ENCODE data around the gene P2RY12. TPM values are rescaled to one million over a fixed set of nuclear protein-coding genes. Genes with fewer than 3 reads are reported as not detected.
A peak's percentile ranks its signal among the peaks of the same experiment; 100 is the strongest.

The P2RY12 gene
- total and polyA plus RNA-seq, 9 donors = 0.23 to 1.4 (median 0.94) TPM

GRCh38 chr3:151301787-151302186 is 82.8 kb downstream of the P2RY12 start:
- Histone ChIP-seq H3K4me1 (ENCODE audit: control insufficient read depth, insufficient read depth, low read length) (no peaks in the 10 kb centered on the region), H3K9me3 (replicated peaks; ENCODE audit: control insufficient read depth, low read depth, low read length) (no peaks in the 10 kb centered on the region), H3K36me3 (ENCODE audit: control insufficient read depth, insufficient read depth, low read length) (no peaks in the 10 kb centered on the region), H3K27ac (ENCODE audit: low read length) (no peak overlapping the region), H3K4me3 (ENCODE audit: low read length) (no peak overlapping the region), H3K27me3 (ENCODE audit: control insufficient read depth, insufficient read depth, low read length) (no peaks in the 10 kb centered on the region)
- DNase-seq = no peak
- WGBS (ENCODE audit: insufficient coverage) = 70% methylated on average over 2 of the region's 3 CpGs

GRCh38 chr3:151300539-151300938 is 84.0 kb downstream of the P2RY12 start:
- no CpG with 5 or more reads among the region's 1 CpG for WGBS (ENCODE audit: insufficient coverage)
- no peak for DNase-seq
- H3K9me3 ChIP-seq (replicated peaks; ENCODE audit: control insufficient read depth, low read depth, low read length) = no peaks in the 10 kb centered on the region
- no peaks in the 10 kb centered on the region for H3K27me3 ChIP-seq (ENCODE audit: control insufficient read depth, insufficient read depth, low read length)
- no peak overlapping the region for H3K27ac ChIP-seq (ENCODE audit: low read length)
- no peaks in the 10 kb centered on the region for H3K36me3 ChIP-seq (ENCODE audit: control insufficient read depth, insufficient read depth, low read length)
- no peak overlapping the region for H3K4me3 ChIP-seq (ENCODE audit: low read length)
- H3K4me1 ChIP-seq (ENCODE audit: control insufficient read depth, insufficient read depth, low read length) = no peaks in the 10 kb centered on the region

- Histone ChIP-seq H3K36me3 (ENCODE audit: control insufficient read depth, insufficient read depth, low read length) (no peaks in the 10 kb centered on the region), H3K27me3 (ENCODE audit: control insufficient read depth, insufficient read depth, low read length) (no peaks in the 10 kb centered on the region), H3K4me1 (ENCODE audit: control insufficient read depth, insufficient read depth, low read length) (no peaks in the 10 kb centered on the region), H3K4me3 (ENCODE audit: low read length) (no peak overlapping the region), H3K27ac (ENCODE audit: low read length) (no peak overlapping the region), H3K9me3 (replicated peaks; ENCODE audit: control insufficient read depth, low read depth, low read length) (no peaks in the 10 kb centered on the region)
- no peak for DNase-seq
- WGBS (ENCODE audit: insufficient coverage) = 80% methylated on average over 2 of the region's 2 CpGs
Observed at GRCh38 chr3:151299006-151299405, 85.5 kb downstream of the P2RY12 start.

GRCh38 chr3:151297429-151297828 is 87.1 kb downstream of the P2RY12 start:
- no peaks in the 10 kb centered on the region for H3K27me3 ChIP-seq (ENCODE audit: control insufficient read depth, insufficient read depth, low read length)
- H3K27ac ChIP-seq (ENCODE audit: low read length) = no peak overlapping the region
- H3K4me1 ChIP-seq (ENCODE audit: control insufficient read depth, insufficient read depth, low read length) = no peaks in the 10 kb centered on the region
- H3K4me3 ChIP-seq (ENCODE audit: low read length) = no peak overlapping the region
- DNase-seq = no peak
- H3K9me3 ChIP-seq (replicated peaks; ENCODE audit: control insufficient read depth, low read depth, low read length) = no peaks in the 10 kb centered on the region
- no peaks in the 10 kb centered on the region for H3K36me3 ChIP-seq (ENCODE audit: control insufficient read depth, insufficient read depth, low read length)
- no CpG with 5 or more reads among the region's 2 CpGs for WGBS (ENCODE audit: insufficient coverage)

- H3K9me3 ChIP-seq (replicated peaks; ENCODE audit: control insufficient read depth, low read depth, low read length) = no peaks in the 10 kb centered on the region
- H3K4me3 ChIP-seq (ENCODE audit: low read length) = no peak overlapping the region
- H3K27ac ChIP-seq (ENCODE audit: low read length) = no peak overlapping the region
- no peaks in the 10 kb centered on the region for H3K36me3 ChIP-seq (ENCODE audit: control insufficient read depth, insufficient read depth, low read length)
- no peak for DNase-seq
- no peaks in the 10 kb centered on the region for H3K4me1 ChIP-seq (ENCODE audit: control insufficient read depth, insufficient read depth, low read length)
- no CpG with 5 or more reads among the region's 3 CpGs for WGBS (ENCODE audit: insufficient coverage)
- H3K27me3 ChIP-seq (ENCODE audit: control insufficient read depth, insufficient read depth, low read length) = no peaks in the 10 kb centered on the region
Observed at GRCh38 chr3:151296226-151296625, 88.3 kb downstream of the P2RY12 start.

- WGBS (ENCODE audit: insufficient coverage) = no CpG with 5 or more reads among the region's 6 CpGs
- no peaks in the 10 kb centered on the region for H3K4me1 ChIP-seq (ENCODE audit: control insufficient read depth, insufficient read depth, low read length)
- H3K36me3 ChIP-seq (ENCODE audit: control insufficient read depth, insufficient read depth, low read length) = no peaks in the 10 kb centered on the region
Observed at GRCh38 chr3:151293127-151293526, 91.4 kb downstream of the P2RY12 start.

GRCh38 chr3:151290673-151291072 is 93.9 kb downstream of the P2RY12 start:
- Histone ChIP-seq H3K27ac (ENCODE audit: low read length) (no peak overlapping the region), H3K27me3 (ENCODE audit: control insufficient read depth, insufficient read depth, low read length) (no peaks in the 10 kb centered on the region), H3K36me3 (ENCODE audit: control insufficient read depth, insufficient read depth, low read length) (no peaks in the 10 kb centered on the region), H3K4me1 (ENCODE audit: control insufficient read depth, insufficient read depth, low read length) (no peaks in the 10 kb centered on the region), H3K4me3 (ENCODE audit: low read length) (no peak overlapping the region), H3K9me3 (replicated peaks; ENCODE audit: control insufficient read depth, low read depth, low read length) (no peaks in the 10 kb centered on the region)
- WGBS (ENCODE audit: insufficient coverage) = no CpG with 5 or more reads among the region's 3 CpGs
- DNase-seq = peak; percentile 61

More at GRCh38 chr3:151293127-151293526, 91.4 kb downstream of the P2RY12 start:
- H3K27ac ChIP-seq (ENCODE audit: low read length) = no peak overlapping the region
- no peaks in the 10 kb centered on the region for H3K27me3 ChIP-seq (ENCODE audit: control insufficient read depth, insufficient read depth, low read length)
- H3K4me3 ChIP-seq (ENCODE audit: low read length) = no peak overlapping the region
- no peak for DNase-seq
- no peaks in the 10 kb centered on the region for H3K9me3 ChIP-seq (replicated peaks; ENCODE audit: control insufficient read depth, low read depth, low read length)

- Histone ChIP-seq H3K9me3 (replicated peaks; ENCODE audit: control insufficient read depth, low read depth, low read length) (no peaks in the 10 kb centered on the region), H3K27me3 (ENCODE audit: control insufficient read depth, insufficient read depth, low read length) (no peaks in the 10 kb centered on the region), H3K27ac (ENCODE audit: low read length) (no peak overlapping the region), H3K4me1 (ENCODE audit: control insufficient read depth, insufficient read depth, low read length) (no peaks in the 10 kb centered on the region), H3K36me3 (ENCODE audit: control insufficient read depth, insufficient read depth, low read length) (no peaks in the 10 kb centered on the region), H3K4me3 (ENCODE audit: low read length) (no peak overlapping the region)
- no CpG with 5 or more reads among the region's 3 CpGs for WGBS (ENCODE audit: insufficient coverage)
- DNase-seq = no peak
Observed at GRCh38 chr3:151289445-151289844, 95.1 kb downstream of the P2RY12 start.

Other genes with a start within 250 kb of the P2RY12 start
- 0.04 TPM for gene GPR171, start 181.5 kb downstream of the P2RY12 start, total RNA-seq
- gene GPR171, start 181.5 kb downstream of the P2RY12 start, polyA plus RNA-seq (ENCODE audit: insufficient read depth in 1 of 8, insufficient read length in 8 of 8, low replicate concordance in 1 of 8) = 1 to 10 TPM in 1 of 8 donors, under 1 TPM in 3, not detected in 4; 0.10 to 1.3 (median 0.14) TPM
- gene P2RY14, start 106.2 kb downstream of the P2RY12 start, total RNA-seq = 1.5 TPM
- 1 to 10 TPM in 4 of 8 donors, under 1 TPM in 4; 0.53 to 1.6 (median 1.1) TPM for gene P2RY14, start 106.2 kb downstream of the P2RY12 start, polyA plus RNA-seq (ENCODE audit: insufficient read depth in 1 of 8, insufficient read length in 8 of 8, low replicate concordance in 1 of 8)
- not detected for gene GPR87, start 67.9 kb downstream of the P2RY12 start, total RNA-seq
- gene GPR87, start 67.9 kb downstream of the P2RY12 start, polyA plus RNA-seq (ENCODE audit: insufficient read depth in 1 of 8, insufficient read length in 8 of 8, low replicate concordance in 1 of 8) = 1 to 10 TPM in 1 of 8 donors, under 1 TPM in 1, not detected in 6; 0.16 to 1.9 TPM
- 0.75 TPM for gene P2RY13, start 55.2 kb downstream of the P2RY12 start, total RNA-seq
- gene P2RY13, start 55.2 kb downstream of the P2RY12 start, polyA plus RNA-seq (ENCODE audit: insufficient read depth in 1 of 8, insufficient read length in 8 of 8, low replicate concordance in 1 of 8) = 1 to 10 TPM in 6 of 8 donors, under 1 TPM in 2; 0.38 to 1.7 (median 1.1) TPM
- gene IGSF10, start 76.3 kb upstream of the P2RY12 start, total RNA-seq = 22.7 TPM
- gene IGSF10, start 76.3 kb upstream of the P2RY12 start, polyA plus RNA-seq (ENCODE audit: insufficient read depth in 1 of 8, insufficient read length in 8 of 8, low replicate concordance in 1 of 8) = 10 to 100 TPM in 2 of 8 donors, 1 to 10 TPM in 6; 1.3 to 15.2 (median 4.2) TPM

Data from muscle of leg (tissue), 11 donors.